ENCODE measurements around the gene CPLANE1.
"Not testable (repeated sequence)": the region's sequence is repeated elsewhere in the genome, so short reads cannot be mapped to it uniquely, and the experiment has no call there.

CPLANE1 gene

DNA sequence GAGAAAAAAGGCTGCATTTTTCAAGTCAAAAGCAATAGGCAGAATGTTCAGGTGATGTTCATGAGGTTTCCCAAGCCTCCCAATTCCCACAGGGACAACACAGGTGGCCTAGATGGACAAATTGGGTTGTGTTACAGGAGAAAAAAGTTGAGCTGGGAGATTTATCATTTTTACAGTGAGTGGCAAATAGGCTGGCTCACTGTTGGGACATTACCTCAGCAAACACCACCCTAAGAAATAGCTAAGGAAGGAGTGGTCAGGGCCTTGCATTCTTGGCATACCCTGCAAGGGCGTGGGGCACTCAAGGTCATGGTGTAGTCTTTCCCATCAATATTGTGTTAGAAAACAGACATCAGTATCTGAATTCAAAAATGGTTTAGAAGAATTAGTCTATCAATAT lies 23.3 kb upstream of the CPLANE1 start:
- Histone ChIP-seq H3K9me3 (ENCODE audit: control insufficient read depth, low read length) (peaks cover 11% of the 10 kb centered on the region), H3K4me3 (ENCODE audit: insufficient read depth in 1 of 2, low read depth in 1 of 2, low read length in 2 of 2) (no peak overlapping the region), H3K4ac (ENCODE audit: low read depth in 1 of 2, low read length in 2 of 2) (no peak overlapping the region), H4K91ac (ENCODE audit: low read length) (no peak overlapping the region), H3K4me1 (ENCODE audit: control insufficient read depth, insufficient read depth, low read depth, low read length) (no peaks in the 10 kb centered on the region), H3K27ac (ENCODE audit: low read length, poor library complexity, severe bottlenecking) (peak overlapping the region; percentile 48), H3K14ac (ENCODE audit: low read length in 2 of 2) (no peak overlapping the region), H2BK5ac (ENCODE audit: low read depth, low read length, poor library complexity, severe bottlenecking) (no peak overlapping the region), H3K23ac (ENCODE audit: low read length in 2 of 2) (no peak overlapping the region), H3K4me2 (ENCODE audit: low read length, poor library complexity, severe bottlenecking) (peak overlapping the region; percentile 36), H2BK15ac (ENCODE audit: low read depth, poor library complexity, severe bottlenecking) (no peak overlapping the region), H3K79me1 (replicated peaks; ENCODE audit: low read length, poor library complexity, severe bottlenecking) (no peaks in the 10 kb centered on the region), H3K18ac (ENCODE audit: low read depth in 1 of 2, low read length in 2 of 2) (no peak overlapping the region), H4K8ac (ENCODE audit: low read length) (no peak overlapping the region), H3K9ac (ENCODE audit: low read length) (no peak overlapping the region), H2AK5ac (ENCODE audit: low read length, severe bottlenecking) (no peak overlapping the region), H2BK12ac (ENCODE audit: low read length in 2 of 2) (no peak overlapping the region), H2AFZ (ENCODE audit: low read depth, low read length) (no peak overlapping the region), H3K36me3 (ENCODE audit: control insufficient read depth in 1 of 2, insufficient read depth in 2 of 2, low read depth in 1 of 2, low read length in 2 of 2) (no peaks in the 10 kb centered on the region), H2BK120ac (ENCODE audit: low read depth, low read length) (no peak overlapping the region), H3K27me3 (ENCODE audit: control insufficient read depth in 1 of 2, insufficient read depth in 1 of 2, low read length in 2 of 2) (no peaks in the 10 kb centered on the region)
- DNase-seq, result no peak
- WGBS, result no CpG with 5 or more reads among the region's 1 CpG

DNA sequence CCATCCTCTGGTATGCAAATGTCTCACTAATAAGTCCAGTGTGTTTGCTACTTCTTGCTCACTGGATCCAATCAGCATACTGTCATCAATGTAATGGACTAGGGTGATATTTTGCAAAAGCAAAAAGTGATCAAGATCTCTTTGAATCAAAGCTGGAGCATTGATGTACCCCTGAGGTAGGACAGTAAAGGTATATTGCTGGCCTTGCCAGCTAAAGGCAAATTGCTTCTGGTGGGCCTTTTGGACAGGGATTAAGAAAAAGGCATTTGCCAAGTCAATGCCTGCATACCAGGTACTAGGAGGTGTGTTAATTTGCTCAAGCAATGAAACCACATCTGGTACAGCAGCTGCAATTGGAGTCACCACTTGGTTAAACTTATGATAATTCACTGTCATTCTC lies 18.9 kb upstream of the CPLANE1 start:
- not testable (repeated sequence) for H3K27ac ChIP-seq (ENCODE audit: low read length, poor library complexity, severe bottlenecking); H2AFZ ChIP-seq (ENCODE audit: low read depth, low read length); H4K91ac ChIP-seq (ENCODE audit: low read length); DNase-seq; H4K8ac ChIP-seq (ENCODE audit: low read length); H2BK5ac ChIP-seq (ENCODE audit: low read depth, low read length, poor library complexity, severe bottlenecking); H2BK120ac ChIP-seq (ENCODE audit: low read depth, low read length); H3K14ac ChIP-seq (ENCODE audit: low read length in 2 of 2); H3K4ac ChIP-seq (ENCODE audit: low read depth in 1 of 2, low read length in 2 of 2); H3K79me1 ChIP-seq (replicated peaks; ENCODE audit: low read length, poor library complexity, severe bottlenecking); H3K36me3 ChIP-seq (ENCODE audit: control insufficient read depth in 1 of 2, insufficient read depth in 2 of 2, low read depth in 1 of 2, low read length in 2 of 2); H3K4me1 ChIP-seq (ENCODE audit: control insufficient read depth, insufficient read depth, low read depth, low read length); H3K18ac ChIP-seq (ENCODE audit: low read depth in 1 of 2, low read length in 2 of 2); H3K4me2 ChIP-seq (ENCODE audit: low read length, poor library complexity, severe bottlenecking); H3K27me3 ChIP-seq (ENCODE audit: control insufficient read depth in 1 of 2, insufficient read depth in 1 of 2, low read length in 2 of 2); H3K4me3 ChIP-seq (ENCODE audit: insufficient read depth in 1 of 2, low read depth in 1 of 2, low read length in 2 of 2); H3K23ac ChIP-seq (ENCODE audit: low read length in 2 of 2); H2BK12ac ChIP-seq (ENCODE audit: low read length in 2 of 2); H3K9ac ChIP-seq (ENCODE audit: low read length); H2BK15ac ChIP-seq (ENCODE audit: low read depth, poor library complexity, severe bottlenecking); H2AK5ac ChIP-seq (ENCODE audit: low read length, severe bottlenecking)
- peaks cover 11% of the 10 kb centered on the region for H3K9me3 ChIP-seq (ENCODE audit: control insufficient read depth, low read length)

DNA sequence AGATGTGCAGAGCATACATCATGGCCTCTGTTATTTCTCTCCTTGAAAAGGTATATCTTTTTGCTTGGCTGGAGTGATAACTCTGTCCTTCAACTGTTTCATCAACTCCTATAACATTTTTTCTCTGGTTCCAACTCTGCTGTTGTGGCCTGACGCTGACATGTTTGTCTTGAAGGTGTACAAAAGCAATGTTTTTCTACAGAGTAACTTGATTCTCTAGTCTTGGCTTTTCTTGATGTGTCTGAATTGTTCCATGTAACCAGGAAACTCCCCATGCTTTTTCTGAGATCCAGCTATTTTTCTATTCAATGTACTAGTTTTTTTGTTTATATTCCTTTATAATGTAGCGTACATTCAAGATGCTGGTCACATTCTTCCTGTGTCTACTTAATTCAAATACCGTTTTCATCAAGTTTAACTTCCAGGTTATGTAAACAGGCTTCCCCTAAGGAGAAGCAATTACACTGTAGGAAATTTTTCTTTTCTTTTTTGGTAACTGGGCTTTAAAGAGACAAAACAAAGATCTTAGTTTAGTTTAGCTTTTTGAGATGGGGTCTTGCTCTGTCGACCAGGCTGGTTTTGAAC lies 6.7 kb upstream of the CPLANE1 start:
- Histone ChIP-seq H3K23ac (ENCODE audit: low read length in 2 of 2) (no peak overlapping the region), H3K79me1 (replicated peaks; ENCODE audit: low read length, poor library complexity, severe bottlenecking) (no peaks in the 10 kb centered on the region), H3K14ac (ENCODE audit: low read length in 2 of 2) (no peak overlapping the region), H3K9ac (ENCODE audit: low read length) (no peak overlapping the region), H3K4ac (ENCODE audit: low read depth in 1 of 2, low read length in 2 of 2) (no peak overlapping the region), H3K36me3 (ENCODE audit: control insufficient read depth in 1 of 2, insufficient read depth in 2 of 2, low read depth in 1 of 2, low read length in 2 of 2) (no peaks in the 10 kb centered on the region), H2BK12ac (ENCODE audit: low read length in 2 of 2) (no peak overlapping the region), H3K18ac (ENCODE audit: low read depth in 1 of 2, low read length in 2 of 2) (no peak overlapping the region), H3K9me3 (ENCODE audit: control insufficient read depth, low read length) (no peaks in the 10 kb centered on the region), H3K27me3 (ENCODE audit: control insufficient read depth in 1 of 2, insufficient read depth in 1 of 2, low read length in 2 of 2) (no peaks in the 10 kb centered on the region), H2BK5ac (ENCODE audit: low read depth, low read length, poor library complexity, severe bottlenecking) (no peak overlapping the region), H2BK15ac (ENCODE audit: low read depth, poor library complexity, severe bottlenecking) (no peak overlapping the region), H3K4me3 (ENCODE audit: insufficient read depth in 1 of 2, low read depth in 1 of 2, low read length in 2 of 2) (no peak overlapping the region), H3K4me2 (ENCODE audit: low read length, poor library complexity, severe bottlenecking) (no peak overlapping the region), H4K8ac (ENCODE audit: low read length) (no peak overlapping the region), H3K27ac (ENCODE audit: low read length, poor library complexity, severe bottlenecking) (no peak overlapping the region), H2AFZ (ENCODE audit: low read depth, low read length) (no peak overlapping the region), H4K91ac (ENCODE audit: low read length) (no peak overlapping the region), H2AK5ac (ENCODE audit: low read length, severe bottlenecking) (no peak overlapping the region), H2BK120ac (ENCODE audit: low read depth, low read length) (no peak overlapping the region), H3K4me1 (ENCODE audit: control insufficient read depth, insufficient read depth, low read depth, low read length) (no peaks in the 10 kb centered on the region)
- no peak for DNase-seq
- WGBS, result 86% methylated on average over 1 of the region's 4 CpGs

DNA sequence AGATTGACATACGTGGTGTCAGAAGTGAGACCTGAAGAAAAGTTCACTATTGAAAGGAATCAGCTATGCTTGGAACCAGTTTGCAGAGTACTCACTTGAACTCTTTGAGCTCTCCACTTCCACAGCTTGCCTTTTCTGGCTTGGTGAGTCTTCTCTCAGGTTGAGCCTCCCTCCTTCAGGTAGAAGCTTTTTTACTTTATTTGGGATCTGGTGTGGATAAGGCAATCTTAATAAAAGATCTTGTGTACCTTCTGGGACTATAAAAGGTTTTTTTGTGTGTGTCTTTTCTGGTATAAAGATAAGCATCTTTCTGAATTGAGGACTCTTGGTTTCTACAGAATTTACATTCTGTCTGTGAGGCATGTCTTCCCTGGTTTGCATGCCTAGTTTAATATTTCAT lies 5.4 kb upstream of the CPLANE1 start:
- Histone ChIP-seq H3K36me3 (ENCODE audit: control insufficient read depth in 1 of 2, insufficient read depth in 2 of 2, low read depth in 1 of 2, low read length in 2 of 2) (no peaks in the 10 kb centered on the region), H2AFZ (ENCODE audit: low read depth, low read length) (no peak overlapping the region), H2BK120ac (ENCODE audit: low read depth, low read length) (no peak overlapping the region), H3K4me3 (ENCODE audit: insufficient read depth in 1 of 2, low read depth in 1 of 2, low read length in 2 of 2) (no peak overlapping the region), H3K18ac (ENCODE audit: low read depth in 1 of 2, low read length in 2 of 2) (no peak overlapping the region), H2BK5ac (ENCODE audit: low read depth, low read length, poor library complexity, severe bottlenecking) (no peak overlapping the region), H3K27ac (ENCODE audit: low read length, poor library complexity, severe bottlenecking) (no peak overlapping the region), H2BK12ac (ENCODE audit: low read length in 2 of 2) (no peak overlapping the region), H4K91ac (ENCODE audit: low read length) (no peak overlapping the region), H2AK5ac (ENCODE audit: low read length, severe bottlenecking) (no peak overlapping the region), H3K4me1 (ENCODE audit: control insufficient read depth, insufficient read depth, low read depth, low read length) (peaks cover 4% of the 10 kb centered on the region), H3K14ac (ENCODE audit: low read length in 2 of 2) (no peak overlapping the region), H3K4ac (ENCODE audit: low read depth in 1 of 2, low read length in 2 of 2) (no peak overlapping the region), H4K8ac (ENCODE audit: low read length) (no peak overlapping the region), H3K4me2 (ENCODE audit: low read length, poor library complexity, severe bottlenecking) (no peak overlapping the region), H3K23ac (ENCODE audit: low read length in 2 of 2) (no peak overlapping the region), H3K27me3 (ENCODE audit: control insufficient read depth in 1 of 2, insufficient read depth in 1 of 2, low read length in 2 of 2) (no peaks in the 10 kb centered on the region), H2BK15ac (ENCODE audit: low read depth, poor library complexity, severe bottlenecking) (no peak overlapping the region), H3K79me1 (replicated peaks; ENCODE audit: low read length, poor library complexity, severe bottlenecking) (no peaks in the 10 kb centered on the region), H3K9me3 (ENCODE audit: control insufficient read depth, low read length) (no peaks in the 10 kb centered on the region), H3K9ac (ENCODE audit: low read length) (no peak overlapping the region)
- WGBS, result 100% methylated on average over 1 of the region's 1 CpG
- no peak for DNase-seq

All from mesenchymal stem cell (in vitro differentiated cells and primary cell).